ENCODE results near the gene NME5.

Gene NME5

GRCh38 chr5:138139781-138140090 lies 508 bp upstream of the NME5 start:
- no peak for DNase-seq (ENCODE audit: low spot score)

DNA sequence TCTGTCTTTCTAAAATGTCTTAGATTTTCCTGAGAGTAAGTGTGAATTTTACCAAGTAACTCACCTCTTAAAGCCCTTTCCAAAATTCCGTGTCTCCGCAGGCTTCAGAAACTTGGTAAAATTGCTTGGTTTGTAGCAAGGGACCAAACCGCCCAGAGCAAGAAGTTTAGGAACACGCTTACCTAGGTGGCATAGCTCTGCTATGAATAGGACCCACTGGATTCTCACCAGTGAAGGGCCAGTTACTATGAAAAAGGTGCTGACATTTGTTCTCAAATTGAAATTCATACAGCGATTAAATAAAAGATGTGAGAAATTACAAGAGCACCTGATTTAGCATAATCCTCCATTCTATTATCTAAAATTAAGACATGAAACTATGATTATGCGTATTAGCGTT lies 6.7 kb downstream of the NME5 start:
- DNase-seq (ENCODE audit: low spot score) = no peak

DNA sequence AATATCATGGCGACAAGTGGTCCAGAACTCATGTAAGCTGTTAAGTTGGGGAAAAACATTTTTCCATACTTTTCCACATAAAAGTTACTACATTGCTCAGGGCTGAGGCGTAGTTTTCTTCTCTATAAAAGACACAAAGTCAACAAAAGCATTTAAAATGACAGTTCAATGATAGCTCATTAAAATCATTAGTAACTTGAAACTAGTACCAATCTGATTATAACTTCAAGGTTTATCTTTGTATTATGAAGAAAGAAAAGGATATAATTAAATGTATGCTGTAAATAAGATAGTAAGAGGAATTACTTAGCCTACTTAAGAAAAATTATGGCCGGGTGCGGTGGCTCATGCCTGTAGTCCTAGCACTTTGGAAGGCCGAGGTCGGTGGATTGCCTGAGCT lies 9.9 kb downstream of the NME5 start:
- no peak for DNase-seq (ENCODE audit: low spot score)

- no peak for DNase-seq (ENCODE audit: low spot score)
Observed at GRCh38 chr5:138128334-138128733, 10.9 kb downstream of the NME5 start.

- DNase-seq (ENCODE audit: low spot score) = no peak
Observed at GRCh38 chr5:138115254-138115653, 24.0 kb downstream of the NME5 start.

- DNase-seq (ENCODE audit: low spot score) = no peak
Observed at GRCh38 chr5:138111937-138112336, 27.3 kb downstream of the NME5 start.

DNA sequence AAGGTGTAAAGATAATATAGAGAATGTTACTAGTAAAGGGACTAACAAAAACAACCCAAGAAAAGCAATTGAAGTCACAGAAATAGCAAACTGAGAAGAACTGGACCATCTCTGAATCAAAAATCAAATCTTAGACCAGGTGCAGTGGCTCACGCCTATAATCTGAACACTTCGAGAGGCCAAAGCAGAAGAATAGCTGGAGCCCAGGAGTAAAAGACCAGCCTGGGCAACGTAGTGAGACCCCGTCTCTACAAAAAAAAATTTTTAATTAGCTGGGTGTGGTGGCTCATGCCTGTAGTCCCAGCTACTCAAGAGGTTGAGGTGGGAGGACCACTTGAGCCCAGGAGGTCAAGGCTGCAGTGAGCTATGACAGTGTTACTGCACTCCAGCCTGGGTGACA lies 28.0 kb downstream of the NME5 start:
- no peak for DNase-seq (ENCODE audit: low spot score)

GRCh38 chr5:138110266-138110963 lies 28.8 kb downstream of the NME5 start:
- no peak for DNase-seq (ENCODE audit: low spot score)

GRCh38 chr5:138109463-138110265 lies 29.6 kb downstream of the NME5 start:
- no peak for DNase-seq (ENCODE audit: low spot score)

- no peak for DNase-seq (ENCODE audit: low spot score)
Observed at GRCh38 chr5:138107213-138107612, 32.0 kb downstream of the NME5 start.

GRCh38 chr5:138105709-138106108 lies 33.5 kb downstream of the NME5 start:
- no peak for DNase-seq (ENCODE audit: low spot score)

DNA sequence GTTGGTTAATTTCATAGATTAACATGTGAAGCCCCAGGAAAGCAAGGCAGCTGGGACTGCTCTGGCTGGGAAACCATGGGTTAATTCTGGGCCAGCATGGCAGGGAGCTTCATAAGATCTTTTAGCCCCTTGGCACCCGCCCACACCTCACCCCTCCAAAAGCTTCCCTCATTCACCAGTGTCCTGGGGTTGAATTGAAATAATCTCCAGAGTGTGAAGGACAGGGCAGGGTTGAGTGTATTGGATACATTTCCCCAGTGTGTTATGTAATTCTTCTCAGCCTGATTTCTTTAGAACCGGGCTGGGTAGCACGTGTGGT lies 36.0 kb downstream of the NME5 start:
- DNase-seq (ENCODE audit: low spot score) = no peak

DNA sequence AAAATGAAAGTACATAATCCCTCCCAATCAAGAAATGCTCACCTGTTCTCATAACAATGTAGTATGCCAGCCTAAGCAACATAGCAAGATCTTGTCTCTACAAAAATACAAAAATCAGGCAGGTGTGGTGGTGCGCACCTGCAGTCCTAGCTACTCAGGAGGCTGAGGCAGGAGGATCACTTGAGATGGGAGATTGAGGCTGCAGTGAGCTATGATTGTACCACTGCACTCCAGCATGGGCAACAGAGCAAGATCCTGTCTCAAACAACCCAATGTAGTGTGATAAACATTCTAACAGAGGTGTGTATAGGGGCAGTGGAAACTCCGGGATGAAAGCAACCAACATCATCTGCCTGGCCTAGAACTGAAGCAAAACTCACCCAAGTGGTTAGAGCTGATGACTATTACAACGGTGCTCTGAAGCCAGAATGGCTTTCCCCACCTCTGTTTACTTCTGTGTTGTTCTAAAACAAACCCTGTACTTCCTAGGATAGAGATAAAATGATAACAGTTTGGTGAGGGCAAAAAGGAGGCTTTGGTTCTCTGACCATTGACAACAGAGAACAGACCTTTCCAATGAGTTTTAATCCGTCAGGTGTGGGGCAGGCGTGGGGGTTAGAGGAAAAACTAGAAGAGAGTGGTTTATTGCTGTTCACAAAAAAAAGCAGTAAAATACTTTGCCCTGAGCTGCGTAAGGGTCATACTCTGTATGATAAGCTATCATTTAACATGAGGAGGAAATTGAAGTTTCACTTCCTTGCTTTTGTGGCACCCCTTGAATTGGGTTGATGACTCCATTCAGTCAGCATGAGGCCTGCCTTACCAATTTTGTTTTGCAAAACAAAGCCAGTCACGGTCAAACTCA lies 36.5 kb downstream of the NME5 start:
- no peak for DNase-seq (ENCODE audit: low spot score)

- DNase-seq (ENCODE audit: low spot score) = no peak
Observed at GRCh38 chr5:138096997-138097828, 42.0 kb downstream of the NME5 start.

- DNase-seq (ENCODE audit: low spot score) = no peak
Observed at GRCh38 chr5:138096363-138096762, 42.9 kb downstream of the NME5 start.

DNA sequence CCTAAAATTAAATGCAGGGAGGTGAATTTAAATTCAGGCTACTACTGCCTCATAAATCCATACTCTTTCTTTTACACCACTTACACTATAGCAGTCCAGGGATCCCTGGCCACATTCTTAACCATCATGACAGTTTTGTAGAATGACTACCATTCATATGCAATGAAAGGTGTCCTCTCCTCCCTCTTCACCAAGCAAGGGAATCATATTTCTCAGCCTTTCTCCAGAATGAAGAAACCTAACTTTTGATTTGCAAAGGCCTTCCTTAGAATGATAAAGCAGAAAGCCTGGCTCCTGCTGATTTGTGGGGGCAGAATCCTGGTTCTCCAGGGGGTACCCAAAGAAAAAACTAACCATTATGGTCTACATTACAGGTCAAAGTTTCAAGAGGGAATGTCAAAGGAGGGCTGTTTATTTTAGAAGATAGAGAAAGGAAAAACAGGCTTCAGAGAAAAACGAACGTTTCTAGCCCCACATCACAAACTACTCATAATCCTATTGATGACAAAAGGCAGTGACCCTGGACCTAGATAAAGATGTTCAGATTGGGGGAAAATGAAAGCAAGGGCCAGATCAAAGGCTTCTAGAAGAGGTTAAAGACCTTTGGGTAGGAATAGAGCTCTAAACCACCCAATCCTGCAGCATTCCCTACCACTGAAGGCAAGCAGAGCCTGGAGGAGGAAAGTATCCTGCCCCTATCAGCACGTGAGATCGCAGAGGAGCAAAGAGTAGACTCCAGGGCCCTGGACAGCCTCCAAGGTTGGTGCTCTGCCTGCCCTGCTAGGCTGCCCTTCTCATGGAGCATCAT lies 43.9 kb downstream of the NME5 start:
- no peak for DNase-seq (ENCODE audit: low spot score)

DNA sequence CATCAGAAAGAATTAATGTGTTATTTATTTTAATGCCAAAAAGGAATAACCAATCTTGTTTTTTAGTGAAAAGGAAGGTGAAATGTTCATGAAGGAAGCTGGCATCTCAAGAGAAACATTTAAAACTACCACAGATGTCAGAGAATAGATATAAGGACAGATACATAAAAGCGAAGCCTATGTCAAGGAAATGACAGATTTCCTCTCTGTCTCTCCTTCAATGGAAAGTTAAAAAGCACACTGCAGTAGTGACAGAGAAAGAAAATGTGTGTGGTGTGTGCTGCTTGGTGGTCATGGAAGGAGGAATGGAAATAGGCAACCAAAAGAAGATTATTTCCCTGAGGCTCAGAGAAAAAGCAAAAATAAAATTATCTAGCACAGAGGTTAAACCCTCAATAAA lies 46.2 kb downstream of the NME5 start:
- no peak for DNase-seq (ENCODE audit: low spot score)

- no peak for DNase-seq (ENCODE audit: low spot score)
Observed at GRCh38 chr5:138092301-138092700, 46.9 kb downstream of the NME5 start.

GRCh38 chr5:138091685-138092084 lies 47.5 kb downstream of the NME5 start:
- DNase-seq (ENCODE audit: low spot score) = no peak

- no peak for DNase-seq (ENCODE audit: low spot score)
Observed at GRCh38 chr5:138083702-138084101, 55.5 kb downstream of the NME5 start, which contains the start of gene WNT8A. WNT8A (plus strand) TSS chr5:138084033; CDS start chr5:138084128, 95 bp downstream.

- no peak for DNase-seq (ENCODE audit: low spot score)
Observed at GRCh38 chr5:138082033-138082432, 57.2 kb downstream of the NME5 start.
